OCI-LY7 (cell line): Measurements from ENCODE around the gene ACP1. TPM values are rescaled to one million over a fixed set of nuclear protein-coding genes. Genes with fewer than 3 reads are reported as not detected.

ENCODE experiments used
- BruUV-seq: library from RNA; stranded (reverse); fragments of 400-500 nt; replicated peaks from 2 replicates; lab custom pipeline; 2021; lab: Mats Ljungman, UMichigan
- CTCF ChIA-PET: fragments of 300-600 bp; sonication (Branson Sonifier 250); formaldehyde crosslinking; loops from one replicate; lab custom pipeline; 2022; ENCODE audit warnings: antibody characterized with exemption; ENCODE audit not compliant: unreplicated experiment; lab: Charles Lee
- POLR2A ChIA-PET: fragments of 300-600 bp; sonication (Branson Sonifier 250); formaldehyde crosslinking; loops from one replicate; lab custom pipeline; 2022; ENCODE audit warnings: antibody characterized with exemption; lab: Charles Lee
- DNase-seq: peaks from one replicate; pipeline ENCODE4 v3.0.0-alpha.2; 2015; ENCODE audit warnings: low spot score
- H2AFZ ChIP-seq: fragments of 200-600 bp; sonication (generic), shearing (Covaris generic); 2 replicates; pipeline ENCODE4 v1.6.1; 2014; ENCODE audit warnings: mild to moderate bottlenecking, antibody characterized with exemption, low read length, moderate library complexity
- H3K27ac ChIP-seq: fragments of 200-600 bp; sonication (generic); 2 replicates; pipeline ENCODE4 v1.5.1; 2014; ENCODE audit warnings: mixed run types, low read depth, mild to moderate bottlenecking, moderate library complexity, low read length, inconsistent platforms; ENCODE audit not compliant: poor library complexity, severe bottlenecking
- H3K36me3 ChIP-seq: fragments of 200-600 bp; sonication (generic); 2 replicates; pipeline ENCODE4 v1.6.1; 2014; ENCODE audit warnings: mild to moderate bottlenecking, antibody characterized with exemption, low read length, moderate library complexity, mixed read lengths; ENCODE audit not compliant: insufficient read depth
- H3K4me1 ChIP-seq: fragments of 200-600 bp; sonication (generic); 2 replicates; pipeline ENCODE4 v1.5.1; 2014; ENCODE audit warnings: mild to moderate bottlenecking, low read length; ENCODE audit not compliant: insufficient read depth, poor library complexity, severe bottlenecking
- H3K4me2 ChIP-seq: fragments of 200-600 bp; sonication (generic); 2 replicates; pipeline ENCODE4 v1.6.1; 2014; ENCODE audit warnings: mild to moderate bottlenecking, low read length
- H3K4me3 ChIP-seq: fragments of 200-600 bp; sonication (generic); 2 replicates; pipeline ENCODE4 v1.5.1; 2014; ENCODE audit warnings: mild to moderate bottlenecking, low read depth, low read length; ENCODE audit not compliant: poor library complexity, severe bottlenecking
- H3K79me2 ChIP-seq: fragments of 200-600 bp; sonication (generic); 2 replicates; pipeline ENCODE4 v1.6.1; 2016; ENCODE audit warnings: low read depth, mild to moderate bottlenecking, low read length, moderate library complexity, mixed read lengths; ENCODE audit not compliant: insufficient read depth
- H3K9me2 ChIP-seq: fragments of 200-600 bp; sonication (generic); 2 replicates; pipeline ENCODE4 v1.6.1; 2016; ENCODE audit warnings: mild to moderate bottlenecking, low read length, mixed read lengths; ENCODE audit not compliant: insufficient read depth
- H3K9me3 ChIP-seq: fragments of 200-600 bp; sonication (generic); 2 replicates; pipeline ENCODE4 v1.6.1; 2014; ENCODE audit warnings: mild to moderate bottlenecking, mixed run types, low read length, mixed read lengths
- H4K20me1 ChIP-seq: fragments of 200-600 bp; sonication (generic); 2 replicates; pipeline ENCODE4 v1.6.1; 2014; ENCODE audit warnings: mild to moderate bottlenecking, antibody characterized with exemption, low read length, moderate library complexity, mixed read lengths; ENCODE audit not compliant: insufficient read depth
- EZH2phosphoT487 ChIP-seq: fragments of 200-600 bp; sonication (generic); IDR thresholded peaks from 2 replicates; pipeline ENCODE4 v1.6.1; 2018; ENCODE audit warnings: low read depth, borderline replicate concordance, mild to moderate bottlenecking, mixed run types, antibody characterized with exemption, low read length, moderate library complexity, mixed read lengths
- intact Hi-C: fragments of 100-400 bp; cut with micrococcal nuclease; formaldehyde crosslinking; loops from one replicate; pipeline ENCODE4 v1.10.0; 2022; ENCODE audit not compliant: unreplicated experiment
- total RNA-seq, 2 experiments: library from RNA; depleted of rRNA in 1 of 2; stranded (reverse); fragments of >200 nt in 1 of 2; shearing (Covaris generic) in 1 of 2; gene quantifications; 2 replicates each; pipeline ENCODE4 v1.2.3, GENCODE V29; 2014 to 2022
- TF ChIP-seq, protein P1 (sequence below): fragments of 200-600 bp; sonication (generic); conservative IDR thresholded peaks from 2 replicates; pipeline ENCODE4 v1.5.1; 2014; ENCODE audit warnings: mild to moderate bottlenecking, antibody characterized with exemption, low read length, moderate library complexity, mixed read lengths

Gene ACP1
- total RNA-seq, 2 experiments from 2014 or later: 99.0 to 124 TPM

DNA sequence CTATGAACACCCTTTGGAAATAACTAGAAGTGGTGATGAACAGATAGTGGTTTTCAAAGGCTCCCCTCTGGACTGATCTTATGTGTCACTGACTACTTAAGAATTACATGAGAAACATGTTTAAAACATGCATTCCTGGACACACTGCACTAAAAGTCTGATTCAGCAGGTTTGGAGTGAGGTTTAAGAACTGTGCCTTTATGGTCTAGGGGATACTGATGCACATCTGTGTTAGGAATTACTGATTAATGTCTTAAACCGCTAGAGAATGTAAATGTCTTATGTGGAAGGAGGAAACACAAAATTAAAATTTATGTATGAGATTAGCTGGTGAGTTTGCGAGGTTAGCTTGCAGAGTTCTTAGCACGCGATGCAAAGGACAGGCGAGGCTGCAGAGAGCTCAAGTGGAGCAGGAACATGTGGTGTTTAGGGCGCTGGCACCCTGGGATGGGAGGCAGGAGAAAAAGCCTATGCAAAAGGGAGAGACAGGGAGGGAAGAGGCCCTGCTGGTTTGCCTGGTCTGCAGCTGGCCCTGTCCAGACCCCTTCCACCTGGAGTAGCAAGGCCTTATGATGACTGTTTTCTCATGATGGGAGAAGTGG is 12.6 kb upstream of the ACP1 start:
- H3K79me2 ChIP-seq: no peaks in the 10 kb centered on the region
- ChIA-PET POLR2A (no interaction called here), CTCF (no interaction called here)
- H3K27ac ChIP-seq: no peak overlapping the region
- no peak overlapping the region for H2AFZ ChIP-seq
- no peaks in the 10 kb centered on the region for H3K36me3 ChIP-seq
- BruUV-seq: no TSS peak
- no peak overlapping the region for H3K4me2 ChIP-seq
- no peak overlapping the region for H3K4me3 ChIP-seq
- DNase-seq: no peak
- H3K9me2 ChIP-seq: no peaks in the 10 kb centered on the region
- intact Hi-C loops: no loop called here
- no peaks in the 10 kb centered on the region for H3K4me1 ChIP-seq
- H3K9me3 ChIP-seq: no peaks in the 10 kb centered on the region
- H4K20me1 ChIP-seq: no peaks in the 10 kb centered on the region
- no peak for TF ChIP-seq EZH2phosphoT487
- TF ChIP-seq, protein P1, sequence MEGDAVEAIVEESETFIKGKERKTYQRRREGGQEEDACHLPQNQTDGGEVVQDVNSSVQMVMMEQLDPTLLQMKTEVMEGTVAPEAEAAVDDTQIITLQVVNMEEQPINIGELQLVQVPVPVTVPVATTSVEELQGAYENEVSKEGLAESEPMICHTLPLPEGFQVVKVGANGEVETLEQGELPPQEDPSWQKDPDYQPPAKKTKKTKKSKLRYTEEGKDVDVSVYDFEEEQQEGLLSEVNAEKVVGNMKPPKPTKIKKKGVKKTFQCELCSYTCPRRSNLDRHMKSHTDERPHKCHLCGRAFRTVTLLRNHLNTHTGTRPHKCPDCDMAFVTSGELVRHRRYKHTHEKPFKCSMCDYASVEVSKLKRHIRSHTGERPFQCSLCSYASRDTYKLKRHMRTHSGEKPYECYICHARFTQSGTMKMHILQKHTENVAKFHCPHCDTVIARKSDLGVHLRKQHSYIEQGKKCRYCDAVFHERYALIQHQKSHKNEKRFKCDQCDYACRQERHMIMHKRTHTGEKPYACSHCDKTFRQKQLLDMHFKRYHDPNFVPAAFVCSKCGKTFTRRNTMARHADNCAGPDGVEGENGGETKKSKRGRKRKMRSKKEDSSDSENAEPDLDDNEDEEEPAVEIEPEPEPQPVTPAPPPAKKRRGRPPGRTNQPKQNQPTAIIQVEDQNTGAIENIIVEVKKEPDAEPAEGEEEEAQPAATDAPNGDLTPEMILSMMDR: no peak

DNA sequence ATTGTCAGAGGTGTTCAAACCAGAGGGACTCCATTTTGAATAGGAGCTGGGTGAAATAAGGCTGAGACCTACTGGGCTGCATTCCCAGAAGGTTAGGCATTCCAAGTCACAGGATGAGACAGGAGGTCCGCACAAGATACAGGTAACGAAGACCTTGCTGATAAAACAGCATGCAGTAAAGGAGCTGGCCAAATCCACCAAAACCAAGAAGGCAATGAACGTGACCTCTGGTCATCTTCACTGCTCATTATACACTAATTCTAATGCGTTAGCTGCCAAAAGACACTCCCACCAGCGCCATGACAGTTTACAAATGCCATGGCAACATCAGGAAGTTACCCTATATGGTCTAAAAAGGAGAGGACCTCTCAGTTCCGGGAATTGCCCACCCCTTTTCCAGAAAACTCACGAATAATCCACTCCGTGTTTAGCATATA is 11.5 kb upstream of the ACP1 start:
- H3K79me2 ChIP-seq: no peaks in the 10 kb centered on the region
- peaks cover 10% of the 10 kb centered on the region for H3K9me3 ChIP-seq
- H3K4me1 ChIP-seq: no peaks in the 10 kb centered on the region
- H3K4me2 ChIP-seq: no peak overlapping the region
- H3K27ac ChIP-seq: no peak overlapping the region
- H3K9me2 ChIP-seq: no peaks in the 10 kb centered on the region
- no peak for TF ChIP-seq EZH2phosphoT487
- TF ChIP-seq, protein P1: no peak
- POLR2A ChIA-PET: no interaction called here
- no TSS peak for BruUV-seq
- H4K20me1 ChIP-seq: no peaks in the 10 kb centered on the region
- intact Hi-C loops: no loop called here
- no peak overlapping the region for H2AFZ ChIP-seq
- H3K36me3 ChIP-seq: no peaks in the 10 kb centered on the region
- no peak overlapping the region for H3K4me3 ChIP-seq
- CTCF ChIA-PET: no interaction called here
- no peak for DNase-seq

DNA sequence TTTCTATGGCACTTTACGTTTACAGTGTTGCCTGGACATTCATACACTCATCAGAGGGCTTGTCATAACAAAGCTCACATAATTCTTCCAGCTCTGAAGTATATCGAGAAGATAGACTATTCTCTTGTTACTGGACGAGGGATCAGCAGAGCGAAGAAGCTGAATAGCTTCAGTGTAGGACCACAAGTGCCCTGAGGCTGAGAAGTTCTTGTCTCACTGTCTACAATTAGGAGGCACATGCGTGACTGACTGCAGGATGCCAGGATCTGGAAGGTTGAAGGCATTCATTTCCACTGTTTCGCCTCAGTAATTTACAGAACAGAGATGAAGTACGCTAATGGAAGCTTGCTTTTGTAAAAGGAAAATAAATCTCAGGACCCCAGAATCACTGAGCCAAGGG is 10.5 kb upstream of the ACP1 start:
- Histone ChIP-seq H3K4me2 (no peak overlapping the region), H3K79me2 (no peaks in the 10 kb centered on the region), H3K9me3 (peaks cover 14% of the 10 kb centered on the region), H3K4me3 (no peak overlapping the region), H3K4me1 (no peaks in the 10 kb centered on the region), H3K9me2 (no peaks in the 10 kb centered on the region), H3K36me3 (no peaks in the 10 kb centered on the region), H3K27ac (no peak overlapping the region), H4K20me1 (no peaks in the 10 kb centered on the region), H2AFZ (no peak overlapping the region)
- DNase-seq: no peak
- POLR2A ChIA-PET: no interaction called here
- intact Hi-C loops: no loop called here
- CTCF ChIA-PET: no interaction called here
- TF ChIP-seq EZH2phosphoT487: no peak
- TF ChIP-seq, protein P1: no peak
- BruUV-seq: no TSS peak
